Neural cell (in vitro differentiated cells): ENCODE results near the gene ADD2. TPM values are rescaled to one million over a fixed set of nuclear protein-coding genes. Genes with fewer than 3 reads are reported as not detected.

Experiments
- H2AFZ ChIP-seq: fragments of 200-600, 300-800 bp; sonication (generic), shearing (Covaris generic); 2 replicates; pipeline ENCODE4 v1.6.0; 2014; ENCODE audit warnings: low read depth, mild to moderate bottlenecking, antibody characterized with exemption, low read length, moderate library complexity
- H3F3A ChIP-seq: fragments of 200-600 bp; shearing (Covaris generic); 2 replicates; pipeline ENCODE4 v1.6.1; 2016; ENCODE audit warnings: mild to moderate bottlenecking, moderate library complexity, mixed read lengths, antibody characterized with exemption, low read length; ENCODE audit not compliant: insufficient read depth, poor library complexity, severe bottlenecking
- H3K27ac ChIP-seq: fragments of 200-600, 300-800 bp; sonication (generic), shearing (Covaris generic); 2 replicates; pipeline ENCODE4 v1.5.1; 2014; ENCODE audit warnings: mild to moderate bottlenecking, low read length, moderate library complexity
- H3K27me3 ChIP-seq: fragments of 300-800, 200-600 bp; sonication (generic), shearing (Covaris generic); 2 replicates; pipeline ENCODE4 v1.6.0; 2014; ENCODE audit warnings: mild to moderate bottlenecking, low read depth, low read length, moderate library complexity; ENCODE audit not compliant: insufficient read depth
- H3K36me3 ChIP-seq: fragments of 300-800, 200-600 bp; sonication (generic), shearing (Covaris generic); 2 replicates; pipeline ENCODE4 v1.5.1; 2014; ENCODE audit warnings: mild to moderate bottlenecking, antibody characterized with exemption, low read length, moderate library complexity; ENCODE audit not compliant: insufficient read depth
- H3K4me2 ChIP-seq: fragments of 300-800, 200-600 bp; sonication (generic), shearing (Covaris generic); 2 replicates; pipeline ENCODE4 v1.6.0; 2014; ENCODE audit warnings: mild to moderate bottlenecking, low read length
- H3K4me3 ChIP-seq: fragments of 300-800, 200-600 bp; sonication (generic), shearing (Covaris generic); 2 replicates; pipeline ENCODE4 v1.5.1; 2014; ENCODE audit warnings: mild to moderate bottlenecking, low read length, moderate library complexity
- H3K79me2 ChIP-seq: fragments of 200-600 bp; shearing (Covaris generic); replicated peaks from 2 replicates; pipeline ENCODE4 v1.6.0; 2014; ENCODE audit warnings: mild to moderate bottlenecking, low read length, moderate library complexity; ENCODE audit not compliant: insufficient read depth
- H3K9ac ChIP-seq: fragments of 300-800, 200-600 bp; sonication (generic), shearing (Covaris generic); 2 replicates; pipeline ENCODE4 v1.6.1; 2016; ENCODE audit warnings: mild to moderate bottlenecking, low read length, mixed read lengths
- H3K9me2 ChIP-seq: fragments of 200-600 bp; shearing (Covaris generic); 2 replicates; pipeline ENCODE4 v1.6.1; 2016; ENCODE audit warnings: mild to moderate bottlenecking, low read length, mixed read lengths; ENCODE audit not compliant: insufficient read depth
- H3K9me3 ChIP-seq: fragments of 200-600, 300-800 bp; sonication (generic), shearing (Covaris generic); 2 replicates; pipeline ENCODE4 v1.6.1; 2016; ENCODE audit warnings: mild to moderate bottlenecking, mixed run types, low read length, moderate library complexity, mixed read lengths
- H4K20me1 ChIP-seq: fragments of 200-600 bp; shearing (Covaris generic); 2 replicates; pipeline ENCODE4 v1.6.1; 2016; ENCODE audit warnings: mild to moderate bottlenecking, mixed run types; ENCODE audit not compliant: insufficient read depth
- CTCF ChIP-seq: fragments of 450-650 bp; IDR thresholded peaks from 2 replicates; pipeline ENCODE4 v1.5.1; 2014; ENCODE audit warnings: antibody characterized with exemption, mild to moderate bottlenecking, moderate library complexity; ENCODE audit not compliant: poor library complexity, severe bottlenecking
- EP300 ChIP-seq: fragments of 450-650 bp; conservative IDR thresholded peaks from 2 replicates; pipeline ENCODE4 v1.6.1; 2014; ENCODE audit warnings: antibody characterized with exemption, mild to moderate bottlenecking, moderate library complexity; ENCODE audit not compliant: poor library complexity, severe bottlenecking
- EZH2 ChIP-seq: fragments of 200-600, 300-800 bp; shearing (Covaris generic), sonication (generic); IDR thresholded peaks from 2 replicates; pipeline ENCODE4 v1.6.1; 2014; ENCODE audit warnings: antibody characterized with exemption, low read length, borderline replicate concordance, mild to moderate bottlenecking; ENCODE audit not compliant: insufficient read depth, poor library complexity, severe bottlenecking
- MXI1 ChIP-seq: fragments of 450-650 bp; conservative IDR thresholded peaks from 2 replicates; pipeline ENCODE4 v1.6.1; 2014; ENCODE audit warnings: antibody characterized with exemption, mild to moderate bottlenecking; ENCODE audit not compliant: poor library complexity, severe bottlenecking
- POLR2AphosphoS5 ChIP-seq: IDR thresholded peaks from 2 replicates; pipeline ENCODE4 v1.6.1; 2012
- RAD21 ChIP-seq: fragments of 450-650 bp; conservative IDR thresholded peaks from 2 replicates; pipeline ENCODE4 v1.6.1; 2014; ENCODE audit warnings: antibody characterized with exemption, mild to moderate bottlenecking, moderate library complexity
- REST ChIP-seq: IDR thresholded peaks from 2 replicates; pipeline ENCODE4 v1.6.1; 2012; ENCODE audit warnings: borderline replicate concordance
- SMC3 ChIP-seq: fragments of 450-650 bp; conservative IDR thresholded peaks from 2 replicates; pipeline ENCODE4 v1.6.1; 2014; ENCODE audit warnings: antibody characterized with exemption, mild to moderate bottlenecking, moderate library complexity; ENCODE audit not compliant: poor library complexity
- TAF1 ChIP-seq: IDR thresholded peaks from 2 replicates; pipeline ENCODE4 v1.6.1; 2012; ENCODE audit warnings: low read depth
- polyA plus RNA-seq: library from polyadenylated mRNA; depleted of rRNA; stranded (reverse); fragments of >200 nt; gene quantifications from 2 replicates; pipeline ENCODE4 v1.2.3, GENCODE V29; 2014

Gene ADD2
- polyA plus RNA-seq, 1 donor from 2014 or later: 52.5 TPM

GRCh38 chr2:70712916-70713315, 55.1 kb downstream of the ADD2 start:
- Histone ChIP-seq H3F3A (no peaks in the 10 kb centered on the region), H2AFZ (no peak overlapping the region), H3K4me3 (no peak overlapping the region), H3K79me2 (peaks cover 8% of the 10 kb centered on the region), H3K27me3 (no peaks in the 10 kb centered on the region), H3K9me2 (no peaks in the 10 kb centered on the region), H3K9ac (no peak overlapping the region), H3K4me2 (no peak overlapping the region), H4K20me1 (no peaks in the 10 kb centered on the region), H3K36me3 (no peaks in the 10 kb centered on the region), H3K9me3 (no peaks in the 10 kb centered on the region), H3K27ac (no peak overlapping the region)
- TF ChIP-seq REST (no peak), MXI1 (no peak), TAF1 (no peak), SMC3 (no peak), CTCF (no peak), EZH2 (no peak), EP300 (no peak), POLR2AphosphoS5 (no peak), RAD21 (no peak)

DNA sequence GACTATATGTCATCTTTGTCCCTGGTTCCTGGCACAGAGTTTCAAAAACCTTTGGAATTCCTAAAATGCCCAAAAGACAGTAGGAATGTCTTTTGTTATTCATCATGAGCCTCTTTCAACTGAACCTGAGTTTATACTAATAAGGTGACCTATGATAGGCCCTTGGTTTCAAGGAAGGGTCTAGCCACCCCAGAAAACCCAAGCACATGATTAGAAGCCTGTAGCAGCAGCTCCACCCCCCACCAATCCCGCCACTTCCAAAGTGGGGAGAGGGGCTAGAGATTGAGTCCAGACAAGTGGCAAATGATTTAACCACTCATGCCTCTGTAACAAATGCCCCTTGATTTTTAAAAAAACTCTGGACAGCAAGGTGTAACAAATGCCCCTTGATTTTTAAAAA, 56.8 kb downstream of the ADD2 start:
- H4K20me1 ChIP-seq: no peaks in the 10 kb centered on the region
- no peak overlapping the region for H2AFZ ChIP-seq
- TF ChIP-seq EZH2: no peak
- TF ChIP-seq SMC3: no peak
- no peak for TF ChIP-seq CTCF
- no peak for TF ChIP-seq MXI1
- no peak for TF ChIP-seq REST
- TF ChIP-seq RAD21: no peak
- TF ChIP-seq POLR2AphosphoS5: no peak
- TF ChIP-seq EP300: no peak
- no peak for TF ChIP-seq TAF1
- no peak overlapping the region for H3K4me2 ChIP-seq
- H3F3A ChIP-seq: no peaks in the 10 kb centered on the region
- H3K9ac ChIP-seq: no peak overlapping the region
- H3K27me3 ChIP-seq: no peaks in the 10 kb centered on the region
- no peaks in the 10 kb centered on the region for H3K9me2 ChIP-seq
- no peaks in the 10 kb centered on the region for H3K9me3 ChIP-seq
- H3K79me2 ChIP-seq: peaks cover 8% of the 10 kb centered on the region
- H3K27ac ChIP-seq: no peak overlapping the region
- H3K4me3 ChIP-seq: no peak overlapping the region
- H3K36me3 ChIP-seq: no peaks in the 10 kb centered on the region
